GM23248 (cell line): ENCODE data around the gene CTNND2.
"Not testable (repeated sequence)": the region's sequence is repeated elsewhere in the genome, so short reads cannot be mapped to it uniquely, and the experiment has no call there.

Experiments
- EZH2 ChIP-seq: fragments of 200-600 bp; sonication (generic); IDR thresholded peaks from 2 replicates; pipeline ENCODE4 v1.6.1; 2018; ENCODE audit warnings: antibody characterized with exemption, mild to moderate bottlenecking; ENCODE audit not compliant: insufficient read depth, poor library complexity, severe bottlenecking
- EZH2phosphoT487 ChIP-seq: fragments of 200-600 bp; sonication (generic); IDR thresholded peaks from 2 replicates; pipeline ENCODE4 v1.6.1; 2018; ENCODE audit warnings: antibody characterized with exemption, moderate library complexity, mild to moderate bottlenecking, low read depth; ENCODE audit not compliant: insufficient read depth

DNA sequence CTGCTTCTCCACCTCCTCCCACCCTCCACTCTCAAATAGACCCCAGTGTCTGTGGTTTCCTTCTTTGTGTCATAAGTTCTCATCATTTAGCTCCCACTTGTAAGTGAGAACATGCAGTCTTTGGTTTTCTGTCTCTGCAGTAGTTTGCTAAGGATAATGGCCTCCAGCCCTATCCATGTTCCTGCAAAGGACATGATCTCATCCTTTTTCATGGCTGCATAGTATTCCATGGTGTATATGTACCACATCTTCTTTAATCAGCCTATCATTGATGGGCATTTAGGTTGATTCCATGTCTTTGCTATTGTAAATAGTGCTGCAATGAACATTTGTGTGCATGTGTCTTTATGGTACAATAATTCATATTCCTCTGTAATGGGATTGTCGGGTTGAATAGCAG is 489.5 kb downstream of the CTNND2 start:
- not testable (repeated sequence) for TF ChIP-seq EZH2, EZH2phosphoT487
